ENCODE results near the gene TJP2. TPM values are rescaled to one million over a fixed set of nuclear protein-coding genes. Genes with fewer than 3 reads are reported as not detected.

TJP2 gene
- total and polyA plus RNA-seq, 2 donors from 2014 or later, result 35.9 to 148 TPM

- no peak overlapping the region for H3K27ac ChIP-seq (ENCODE audit: low read depth in 2 of 2, low read length in 2 of 2)
- H3K9ac ChIP-seq (ENCODE audit: low read length in 3 of 3), result no peak overlapping the region
- no peaks in the 10 kb centered on the region for H3K36me3 ChIP-seq (ENCODE audit: control insufficient read depth in 2 of 3, insufficient read depth in 3 of 3, low read length in 3 of 3)
- FAIRE-seq (no peak), DNase-seq (no peak)
- H3K4me3 ChIP-seq (ENCODE audit: low read length in 3 of 3), result peak overlapping the region in 1 of 3 donors; percentile 26
- no peaks in the 10 kb centered on the region for H3K27me3 ChIP-seq (ENCODE audit: control insufficient read depth, insufficient read depth, low read length)
- H3K4me1 ChIP-seq (ENCODE audit: control insufficient read depth in 2 of 3, insufficient read depth in 2 of 3, low read depth in 1 of 3, low read length in 3 of 3), result peaks cover 0 to 26% (median 5%) of the 10 kb centered on the region in 3 donors
- H3K9me3 ChIP-seq (ENCODE audit: control insufficient read depth in 2 of 3, insufficient read depth in 1 of 3, low read length in 3 of 3), result no peaks in the 10 kb centered on the region
- intact Hi-C loops (cut with DNase I), result no loop called here
- no peak for TF ChIP-seq CTCF (IDR thresholded peaks at IDR 0.05; ENCODE audit: borderline replicate concordance, extremely low read depth, insufficient read depth)
Observed at GRCh38 chr9:69179037-69179436, 5.0 kb downstream of the TJP2 start.

- H3K4me3 ChIP-seq (ENCODE audit: low read length in 3 of 3), result no peak overlapping the region
- TF ChIP-seq CTCF (IDR thresholded peaks at IDR 0.05; ENCODE audit: borderline replicate concordance, extremely low read depth, insufficient read depth), result no peak
- no peaks in the 10 kb centered on the region for H3K27me3 ChIP-seq (ENCODE audit: control insufficient read depth, insufficient read depth, low read length)
- intact Hi-C loops (cut with DNase I), result no loop called here
- H3K9ac ChIP-seq (ENCODE audit: low read length in 3 of 3), result no peak overlapping the region
- H3K4me1 ChIP-seq (ENCODE audit: control insufficient read depth in 2 of 3, insufficient read depth in 2 of 3, low read depth in 1 of 3, low read length in 3 of 3), result peaks cover 0 to 24% (median 5%) of the 10 kb centered on the region in 3 donors
- DNase-seq (no peak), FAIRE-seq (no peak)
- no peaks in the 10 kb centered on the region for H3K9me3 ChIP-seq (ENCODE audit: control insufficient read depth in 2 of 3, insufficient read depth in 1 of 3, low read length in 3 of 3)
- peak overlapping the region in 1 of 2 donors; percentile 45 for H3K27ac ChIP-seq (ENCODE audit: low read depth in 2 of 2, low read length in 2 of 2)
- no peaks in the 10 kb centered on the region for H3K36me3 ChIP-seq (ENCODE audit: control insufficient read depth in 2 of 3, insufficient read depth in 3 of 3, low read length in 3 of 3)
Observed at GRCh38 chr9:69180200-69180599, 6.1 kb downstream of the TJP2 start.

GRCh38 chr9:69180670-69181069, 6.6 kb downstream of the TJP2 start:
- FAIRE-seq, result no peak

More at GRCh38 chr9:69180670-69181069, 6.6 kb downstream of the TJP2 start:
- Histone ChIP-seq H3K27ac (ENCODE audit: low read depth in 2 of 2, low read length in 2 of 2) (peak overlapping the region in 1 of 2 donors; percentile 45), H3K4me1 (ENCODE audit: control insufficient read depth in 2 of 3, insufficient read depth in 2 of 3, low read depth in 1 of 3, low read length in 3 of 3) (peaks cover 0 to 24% (median 5%) of the 10 kb centered on the region in 3 donors), H3K4me3 (ENCODE audit: low read length in 3 of 3) (no peak overlapping the region), H3K27me3 (ENCODE audit: control insufficient read depth, insufficient read depth, low read length) (no peaks in the 10 kb centered on the region), H3K9ac (ENCODE audit: low read length in 3 of 3) (no peak overlapping the region), H3K36me3 (ENCODE audit: control insufficient read depth in 2 of 3, insufficient read depth in 3 of 3, low read length in 3 of 3) (no peaks in the 10 kb centered on the region), H3K9me3 (ENCODE audit: control insufficient read depth in 2 of 3, insufficient read depth in 1 of 3, low read length in 3 of 3) (no peaks in the 10 kb centered on the region)
- TF ChIP-seq CTCF (IDR thresholded peaks at IDR 0.05; ENCODE audit: borderline replicate concordance, extremely low read depth, insufficient read depth), result no peak
- intact Hi-C loops (cut with DNase I), result no loop called here
- no peak for DNase-seq
